GOT3 (cell line): ENCODE results near the gene FBXL13.
A peak's percentile ranks its signal among the peaks of the same experiment; 100 is the strongest.
"Not testable (repeated sequence)": the region's sequence is repeated elsewhere in the genome, so short reads cannot be mapped to it uniquely, and the experiment has no call there.

Source experiments
- DNase-seq: peaks from one replicate; lab custom pipeline; 2025; ENCODE audit warnings: mixed read lengths; lab: John Stamatoyannopoulos, UW

Gene FBXL13

GRCh38 chr7:103074519-103075336 is at the start of gene FBXL13, which contains the start of gene ARMC10:
FBXL13 (minus strand) TSS chr7:103074796.
ARMC10 (plus strand) TSS chr7:103075140; CDS start chr7:103075273, 133 bp downstream.
- peak; percentile 82 for DNase-seq

- no peak for DNase-seq
Measured at GRCh38 chr7:103123529-103123928, 48.9 kb upstream of the FBXL13 start.

GRCh38 chr7:103121641-103122040 is 47.0 kb upstream of the FBXL13 start:
- no peak for DNase-seq

- no peak for DNase-seq
Measured at GRCh38 chr7:103120362-103120761, 45.8 kb upstream of the FBXL13 start.

GRCh38 chr7:103119791-103120291 is 45.2 kb upstream of the FBXL13 start:
- no peak for DNase-seq

GRCh38 chr7:103117465-103117864 is 42.9 kb upstream of the FBXL13 start:
- no peak for DNase-seq

- DNase-seq: no peak
Measured at GRCh38 chr7:103116991-103117390, 42.4 kb upstream of the FBXL13 start.

GRCh38 chr7:103116511-103116910 is 41.9 kb upstream of the FBXL13 start:
- no peak for DNase-seq

GRCh38 chr7:103115771-103116170 is 41.2 kb upstream of the FBXL13 start:
- DNase-seq: no peak

- DNase-seq: no peak
Measured at GRCh38 chr7:103114576-103115008, 40.0 kb upstream of the FBXL13 start.

- peak; percentile 56 for DNase-seq
Measured at GRCh38 chr7:103113164-103113563, 38.6 kb upstream of the FBXL13 start.

- not testable (repeated sequence) for DNase-seq
Measured at GRCh38 chr7:103106703-103107070, 32.1 kb upstream of the FBXL13 start.

- no peak for DNase-seq
Measured at GRCh38 chr7:103106005-103106702, 31.6 kb upstream of the FBXL13 start.

GRCh38 chr7:103101543-103101942 is 26.9 kb upstream of the FBXL13 start:
- no peak for DNase-seq

GRCh38 chr7:103100348-103100747 is 25.8 kb upstream of the FBXL13 start:
- no peak for DNase-seq

GRCh38 chr7:103097041-103097440 is 22.4 kb upstream of the FBXL13 start:
- no peak for DNase-seq

GRCh38 chr7:103095558-103095957 is 21.0 kb upstream of the FBXL13 start:
- not testable (repeated sequence) for DNase-seq

- DNase-seq: no peak
Measured at GRCh38 chr7:103094102-103094501, 19.5 kb upstream of the FBXL13 start.

- no peak for DNase-seq
Measured at GRCh38 chr7:103093429-103093828, 18.8 kb upstream of the FBXL13 start.

GRCh38 chr7:103092321-103092720 is 17.7 kb upstream of the FBXL13 start:
- DNase-seq: not testable (repeated sequence)

- no peak for DNase-seq
Measured at GRCh38 chr7:103083210-103083609, 8.6 kb upstream of the FBXL13 start.

- no peak for DNase-seq
Measured at GRCh38 chr7:103082497-103082896, 7.9 kb upstream of the FBXL13 start.

- DNase-seq: no peak
Measured at GRCh38 chr7:103080923-103081322, 6.3 kb upstream of the FBXL13 start.
